DMS53 treated with DMSO at 0.1 percent for 48 hours (cell line): ENCODE measurements around the gene TMEM213.
"Not testable (repeated sequence)": the region's sequence is repeated elsewhere in the genome, so short reads cannot be mapped to it uniquely, and the experiment has no call there.

Experiments used
- DNase-seq: peaks from one replicate; lab custom pipeline; 2025; ENCODE audit not compliant: unreplicated experiment; lab: John Stamatoyannopoulos, UW

TMEM213 gene

GRCh38 chr7:138796038-138796615, 1.7 kb upstream of the TMEM213 start:
- DNase-seq, result no peak

DNA sequence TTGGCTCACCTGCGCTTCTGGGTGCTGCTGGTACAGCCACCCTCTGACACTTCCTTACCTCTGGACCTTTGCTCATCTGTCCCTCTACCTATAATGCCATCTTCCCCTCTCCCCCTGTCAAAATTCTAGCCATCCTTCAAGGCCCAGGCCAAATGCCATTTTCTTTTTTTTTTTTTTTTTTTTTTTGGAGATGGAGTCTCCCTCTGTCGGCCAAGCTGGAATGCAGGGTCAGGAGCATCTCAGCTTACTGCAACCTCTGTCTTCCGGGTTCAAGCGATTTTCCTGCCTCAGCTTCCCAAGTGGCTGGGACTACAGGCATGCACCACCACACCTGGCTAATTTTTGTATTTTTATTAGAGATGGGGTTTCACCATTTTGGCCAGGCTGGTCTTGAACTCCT, 748 bp upstream of the TMEM213 start:
- DNase-seq, result not testable (repeated sequence)

GRCh38 chr7:138798836-138799235, 1.0 kb downstream of the TMEM213 start:
- DNase-seq, result no peak

DNA sequence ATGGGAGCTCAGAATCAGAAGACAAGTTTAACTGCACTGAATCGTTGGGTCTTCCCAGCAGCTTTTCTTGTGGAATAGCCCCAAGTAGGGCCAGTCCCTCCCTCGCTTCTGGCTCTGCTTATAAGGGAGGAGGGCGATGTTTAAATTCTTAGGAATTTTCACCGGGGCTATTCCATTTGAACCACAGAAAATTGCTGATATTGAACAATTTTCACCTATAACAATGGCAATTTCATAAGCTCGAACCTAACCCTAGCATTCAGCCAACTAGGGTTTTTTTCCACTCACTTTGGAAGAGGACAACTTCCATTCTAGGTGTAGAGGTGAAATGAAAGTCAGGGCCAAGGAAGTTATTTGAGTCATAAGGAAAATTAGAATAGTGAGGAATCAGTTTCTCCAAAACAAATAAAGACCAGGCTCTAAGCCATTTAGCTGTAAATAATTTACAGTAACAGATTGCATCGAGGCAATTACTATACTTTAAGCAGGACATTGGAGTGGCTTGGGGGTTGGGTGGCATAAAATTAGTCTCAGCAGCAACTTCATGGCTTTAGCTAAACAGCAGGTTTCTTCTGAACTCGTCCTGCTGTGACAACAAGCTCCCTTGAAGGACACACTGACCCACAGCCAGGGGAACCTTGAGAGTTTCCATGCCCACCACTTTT, 1.7 kb downstream of the TMEM213 start:
- no peak for DNase-seq

DNA sequence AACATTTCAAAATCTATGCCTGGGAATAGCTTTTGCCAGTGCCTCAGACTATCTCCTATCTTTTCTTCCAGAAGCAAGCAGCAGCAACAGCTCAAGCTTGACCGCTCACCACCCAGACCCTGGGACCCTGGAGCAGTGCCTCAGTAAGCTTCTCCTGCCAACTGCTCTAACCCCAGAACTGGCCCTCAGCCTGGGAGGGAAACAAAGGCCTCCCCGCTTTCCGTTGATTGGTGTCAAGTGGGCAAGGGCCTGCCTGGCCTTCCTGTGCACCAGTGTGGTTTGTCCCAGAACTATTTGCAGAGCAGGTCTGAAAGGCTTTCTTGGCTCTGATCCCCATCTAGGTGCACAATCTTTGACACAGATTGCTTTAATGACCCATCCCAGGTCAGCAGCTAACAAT, 3.5 kb downstream of the TMEM213 start:
- DNase-seq, result no peak

GRCh38 chr7:138802706-138803105, 4.9 kb downstream of the TMEM213 start:
- no peak for DNase-seq

GRCh38 chr7:138804618-138805017, 6.8 kb downstream of the TMEM213 start:
- DNase-seq, result no peak

- no peak for DNase-seq
These were observed 11.6 kb downstream of the TMEM213 start for GRCh38 chr7:138809346-138809745.

GRCh38 chr7:138811327-138811726, 13.5 kb downstream of the TMEM213 start:
- not testable (repeated sequence) for DNase-seq

GRCh38 chr7:138813945-138814344, 16.2 kb downstream of the TMEM213 start:
- no peak for DNase-seq

- DNase-seq, result no peak
These were observed 17.1 kb downstream of the TMEM213 start for GRCh38 chr7:138814816-138815332.

GRCh38 chr7:138816650-138817049, 18.9 kb downstream of the TMEM213 start:
- DNase-seq, result no peak

GRCh38 chr7:138819625-138820024, 21.8 kb downstream of the TMEM213 start:
- no peak for DNase-seq

- DNase-seq, result no peak
These were observed 24.1 kb downstream of the TMEM213 start for GRCh38 chr7:138821912-138822311.

- no peak for DNase-seq
These were observed 25.2 kb downstream of the TMEM213 start for GRCh38 chr7:138822867-138823535.

DNA sequence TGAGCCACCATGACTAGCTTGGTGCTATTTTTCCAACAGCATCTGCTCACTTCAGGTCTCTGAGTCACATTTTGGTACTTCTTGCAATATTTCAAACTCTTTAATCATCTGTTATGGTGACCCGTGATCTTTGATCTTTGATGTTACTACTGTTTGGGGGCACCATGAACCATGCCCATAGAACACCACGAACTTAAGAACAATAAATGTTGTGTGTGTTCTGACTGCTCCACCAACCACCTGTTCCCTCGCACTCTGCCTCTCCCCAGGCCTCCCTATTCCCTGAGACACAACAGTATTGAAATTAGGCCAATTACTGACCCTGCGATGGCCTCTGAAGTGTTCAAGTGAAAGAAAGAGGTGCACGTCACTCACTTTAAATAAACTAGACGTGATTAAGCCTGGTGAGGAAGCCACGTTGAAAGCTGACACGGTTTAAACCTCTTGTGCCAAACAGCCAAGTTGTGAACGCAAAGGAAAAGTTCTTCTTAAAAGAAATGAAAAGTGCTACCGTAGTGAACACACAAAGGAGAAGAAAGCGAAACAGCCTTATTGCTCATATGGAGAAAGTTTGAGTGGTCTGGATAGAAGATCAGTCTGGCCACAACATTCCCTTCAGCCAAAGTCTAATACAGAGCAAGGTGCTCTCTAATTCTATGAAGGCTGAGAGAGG, 27.4 kb downstream of the TMEM213 start:
- DNase-seq, result no peak

- no peak for DNase-seq
These were observed 30.5 kb downstream of the TMEM213 start for GRCh38 chr7:138828302-138828701.

- DNase-seq, result no peak
These were observed 31.5 kb downstream of the TMEM213 start for GRCh38 chr7:138829335-138829734.

GRCh38 chr7:138832966-138833365, 35.2 kb downstream of the TMEM213 start:
- no peak for DNase-seq

DNA sequence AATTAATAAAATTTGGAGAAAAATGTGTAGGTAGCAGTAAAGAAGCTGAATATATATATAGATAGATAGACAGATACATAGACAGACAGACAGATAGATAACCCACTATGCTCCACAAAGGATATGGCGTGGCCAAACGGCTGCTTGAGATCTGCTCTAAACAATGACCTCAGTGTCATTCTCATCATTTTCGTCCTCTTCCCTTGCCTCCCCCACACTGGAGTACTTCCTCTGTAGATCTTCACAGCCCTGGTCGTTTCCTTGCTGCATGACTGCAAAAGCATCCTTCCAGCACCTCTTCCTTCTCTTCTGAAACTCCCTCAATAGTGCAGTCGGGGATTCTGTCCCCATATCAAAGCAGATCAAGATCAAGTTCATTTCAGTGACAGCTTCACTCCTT, 35.8 kb downstream of the TMEM213 start:
- no peak for DNase-seq

GRCh38 chr7:138834583-138834982, 36.8 kb downstream of the TMEM213 start:
- DNase-seq, result no peak

- no peak for DNase-seq
These were observed 37.3 kb downstream of the TMEM213 start for GRCh38 chr7:138835087-138835486.
